Ovary (tissue), 9 donors: Measurements from ENCODE around the gene MLEC. TPM values are rescaled to one million over a fixed set of nuclear protein-coding genes. Genes with fewer than 3 reads are reported as not detected.
"Not testable (repeated sequence)": the region's sequence is repeated elsewhere in the genome, so short reads cannot be mapped to it uniquely, and the experiment has no call there.

Source experiments
- DNase-seq, 5 donors: peaks; one replicate each; pipeline ENCODE4 v3.0.0-alpha.2; 2019 to 2020
- H3K27ac ChIP-seq, 2 donors: fragments of 200-600 bp; one replicate each; pipeline versions ENCODE4 v1.5.1 to v1.8.0; 2019 to 2022
- H3K27me3 ChIP-seq: fragments of 200-600 bp; one replicate; pipeline ENCODE4 v1.8.0; 2022
- H3K36me3 ChIP-seq: fragments of 200-600 bp; sonication (generic); one replicate; pipeline ENCODE4 v1.5.1; 2019
- H3K4me1 ChIP-seq: one replicate; pipeline ENCODE4 v1.8.1; 2013; ENCODE audit warnings: mild to moderate bottlenecking, moderate library complexity; ENCODE audit not compliant: insufficient read depth
- H3K4me3 ChIP-seq: fragments of 200-600 bp; sonication (generic); one replicate; pipeline ENCODE4 v1.5.1; 2017
- H3K9me3 ChIP-seq, 2 donors: fragments of 200-600 bp in 1 of 2; sonication (generic) in 1 of 2; one replicate each; pipeline versions ENCODE4 v1.5.1 to v1.8.1; 2013 to 2019; ENCODE audit warnings: mild to moderate bottlenecking in 1 of 2, moderate library complexity in 1 of 2
- CTCF ChIP-seq, 3 donors: fragments of 450-650 bp in 2 of 3; fragments of 200-600 bp in 1 of 3; IDR thresholded peaks; one replicate each; pipeline versions ENCODE4 v1.5.1 to v1.8.0; 2016 to 2022; ENCODE audit warnings: antibody characterized with exemption in 3 of 3, mild to moderate bottlenecking in 1 of 3
- EP300 ChIP-seq: sonication (generic); formaldehyde crosslinking; IDR thresholded peaks from one replicate; pipeline ENCODE4 v1.6.1; 2017; ENCODE audit warnings: antibody characterized with exemption
- POLR2A ChIP-seq: fragments of 450-650 bp; IDR thresholded peaks from one replicate; pipeline ENCODE4 v1.6.1; 2017; ENCODE audit warnings: antibody characterized with exemption, mild to moderate bottlenecking, moderate library complexity
- WGBS, 3 donors: extraction: QIAGEN DNeasy Blood & Tissue Kit in 1 of 3; methylation state at CpG; one replicate each; pipeline versions ENCODE4 v1.1.5 to v1.1.7; 2013 to 2017; 5-methylcytosine and 5-hydroxymethylcytosine counted together
- intact Hi-C, 4 donors: fragments of 100-400 bp; cut with DNase I; formaldehyde crosslinking; loops; one replicate each; pipeline versions ENCODE4 v1.11.0 to v1.15.1; 2022 to 2023
- polyA plus RNA-seq, 2 donors: library from polyadenylated mRNA; stranded (reverse); fragments of 200-250 nt in 1 of 2; fragments of 350-450 nt in 1 of 2; fragmentation: Illumina TruSeq in 1 of 2; extraction: RNeasy Lipid Tissue Mini Kit (QIAGEN cat#74804) in 1 of 2; gene quantifications; one replicate each; pipeline ENCODE4 v1.2.3, GENCODE V29; 2013 to 2014
- total RNA-seq, 7 donors: library from RNA; depleted of rRNA in 2 of 7; stranded (reverse); fragments of >200 nt in 2 of 7; fragmentation: NEBNext Ultra II Directional in 3 of 7; extraction: Animal tissue kit (Norgen Biotek cat#: 25700) in 3 of 7; gene quantifications; one replicate each; pipeline versions ENCODE4 v1.1.0 to v1.2.4, GENCODE V29; 2016 to 2023
- donor health status: DM: no; HTN: no; CAD: no; lungs with moderate emphysema.
- donor health status: DM: no; HTN: no; CAD: no.
- donor health status: Bipolar disorder and iron deficiency.
- donor health status: DM: yes; HTN: yes; CAD: no.
- donor health status: DM: no; HTN: no; CAD: no.
- donor health status: DM: yes; HTN: yes; CAD: no.

MLEC gene
- total and polyA plus RNA-seq, 9 donors = 29.2 to 169 (median 101) TPM

- TF ChIP-seq CTCF (IDR thresholded peaks at IDR 0.05) (no peak), EP300 (no peak), POLR2A (no peak)
- no peaks in the 10 kb centered on the region for H3K9me3 ChIP-seq
- H3K36me3 ChIP-seq = no peaks in the 10 kb centered on the region
- 24 to 55% (median 33%) methylated on average over 5 of the region's 5 CpGs for WGBS, 3 donors
- no peaks in the 10 kb centered on the region for H3K27me3 ChIP-seq
- no peak for DNase-seq
- intact Hi-C loops = no loop called here
- no peak overlapping the region for H3K27ac ChIP-seq
- H3K4me1 ChIP-seq = no peaks in the 10 kb centered on the region
- no peak overlapping the region for H3K4me3 ChIP-seq
These were observed 23.2 kb upstream of the MLEC start for GRCh38 chr12:120663741-120664140.

DNA sequence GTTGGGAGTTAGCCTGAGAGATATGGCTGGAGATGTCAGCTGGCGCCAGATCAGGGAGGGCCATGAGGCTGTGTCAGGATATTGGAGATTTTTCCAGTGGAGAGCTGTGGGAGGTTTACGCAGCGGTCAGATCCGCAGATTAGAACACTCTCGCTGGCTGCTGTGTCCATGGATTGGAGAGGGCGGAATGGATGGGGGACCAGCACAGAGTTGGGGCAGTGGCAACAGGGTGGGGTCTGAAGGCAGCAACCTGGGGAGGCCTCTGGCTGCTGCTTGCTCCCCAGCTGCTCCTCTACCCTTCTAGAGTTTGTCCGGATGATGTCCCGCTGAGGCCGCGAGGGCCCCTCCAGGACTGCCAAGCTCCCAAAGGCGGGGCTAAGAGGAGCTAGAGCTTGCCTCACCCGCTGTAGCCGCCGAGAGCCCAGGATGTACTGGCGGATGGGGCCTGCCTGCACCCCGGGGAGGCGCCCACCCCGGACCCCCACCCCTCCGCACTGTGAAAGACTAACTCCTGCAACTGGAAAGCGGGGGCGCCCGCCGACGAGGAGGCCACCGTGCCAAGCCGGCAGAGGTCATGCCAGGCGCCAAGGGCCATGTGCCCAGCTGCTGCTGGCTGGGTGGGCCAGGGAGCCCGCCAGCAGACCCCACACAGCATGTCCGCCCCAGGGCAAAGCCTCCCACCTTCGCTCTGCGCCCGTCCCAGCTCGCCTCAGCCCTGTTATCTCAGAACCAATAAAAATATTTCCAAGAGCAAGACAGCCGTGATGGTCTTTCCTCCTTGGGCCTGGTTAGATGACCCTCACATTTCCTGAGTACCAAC, 20.2 kb upstream of the MLEC start:
- DNase-seq = no peak
- H3K27ac ChIP-seq = no peak overlapping the region
- H3K4me1 ChIP-seq = peaks cover 2% of the 10 kb centered on the region
- no peaks in the 10 kb centered on the region for H3K9me3 ChIP-seq
- TF ChIP-seq CTCF (IDR thresholded peaks at IDR 0.05) (no peak), EP300 (no peak), POLR2A (no peak)
- intact Hi-C loops = no loop called here
- no peaks in the 10 kb centered on the region for H3K27me3 ChIP-seq
- no peaks in the 10 kb centered on the region for H3K36me3 ChIP-seq
- 77 to 85% (median 78%) methylated on average over 27 to 34 of the region's 34 CpGs for WGBS, 3 donors
- H3K4me3 ChIP-seq = no peak overlapping the region

DNA sequence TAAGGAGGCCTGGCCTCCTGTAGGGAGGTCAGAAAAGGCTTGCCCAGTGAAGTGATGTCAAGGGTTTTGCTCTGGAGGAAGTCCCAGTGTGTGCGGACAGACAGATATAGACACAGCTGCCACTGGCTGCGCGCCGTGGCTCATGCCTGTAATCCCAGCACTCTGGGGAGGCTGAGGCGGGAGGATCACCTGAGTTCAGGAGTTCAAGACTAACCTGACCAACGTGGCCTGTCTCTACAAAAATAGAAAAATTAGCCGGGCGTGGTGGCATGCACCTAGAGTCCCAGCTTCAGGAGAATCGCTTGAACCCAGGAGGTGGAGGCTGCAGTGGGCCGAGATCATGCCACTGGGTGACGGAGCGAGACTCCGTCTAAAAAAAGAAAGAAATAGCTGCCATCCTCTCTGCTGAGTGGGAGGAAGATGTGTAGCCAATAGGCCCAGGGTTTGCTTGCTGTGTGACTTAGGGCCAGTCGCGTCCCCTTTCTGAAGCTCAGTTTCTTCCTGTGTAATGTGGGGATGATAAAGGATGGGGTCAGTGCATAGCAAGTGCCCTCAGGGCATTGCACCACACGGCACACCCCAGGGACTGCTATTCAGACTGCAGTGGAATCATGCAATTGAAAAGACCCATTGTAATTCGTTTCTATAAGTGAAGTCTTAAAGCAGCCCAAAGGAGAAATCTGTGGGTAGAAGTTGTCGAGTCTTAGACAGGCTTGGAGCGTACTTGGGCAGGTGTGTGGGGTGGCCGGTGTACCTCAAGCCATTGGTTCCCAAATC, 18.7 kb upstream of the MLEC start:
- 84 to 87% (median 84%) methylated on average over 20 of the region's 20 CpGs for WGBS, 3 donors
- intact Hi-C loops = no loop called here
- Histone ChIP-seq H3K4me1 (peaks cover 2% of the 10 kb centered on the region), H3K4me3 (no peak overlapping the region), H3K27me3 (no peaks in the 10 kb centered on the region), H3K9me3 (no peaks in the 10 kb centered on the region), H3K36me3 (no peaks in the 10 kb centered on the region), H3K27ac (no peak overlapping the region)
- no peak for TF ChIP-seq CTCF (IDR thresholded peaks at IDR 0.05)
- DNase-seq = no peak

GRCh38 chr12:120668868-120669840, 17.8 kb upstream of the MLEC start:
- intact Hi-C loops = no loop called here
- H3K27me3 ChIP-seq = no peaks in the 10 kb centered on the region
- no peak overlapping the region for H3K4me3 ChIP-seq
- DNase-seq = peak; percentile 42 to 67 (median 55)
- H3K9me3 ChIP-seq = no peaks in the 10 kb centered on the region
- peak overlapping the region in 1 of 2 donors; percentile 14 for H3K27ac ChIP-seq
- peaks cover 2% of the 10 kb centered on the region for H3K4me1 ChIP-seq
- no peaks in the 10 kb centered on the region for H3K36me3 ChIP-seq
- TF ChIP-seq POLR2A (no peak), CTCF (IDR thresholded peaks at IDR 0.05) (no peak), EP300 (no peak)
- WGBS, 3 donors = 27 to 35% (median 29%) methylated on average over 17 to 19 of the region's 19 CpGs

GRCh38 chr12:120670237-120670636, 16.7 kb upstream of the MLEC start:
- H3K9me3 ChIP-seq, DNase-seq, H3K4me1 ChIP-seq, H3K36me3 ChIP-seq, intact Hi-C loops, H3K4me3 ChIP-seq, H3K27ac ChIP-seq, H3K27me3 ChIP-seq: not testable (repeated sequence)
- WGBS, 3 donors = 93 to 98% (median 97%) methylated on average over 6 of the region's 6 CpGs
